ENCODE measurements around the gene NUP37.

NUP37 gene

DNA sequence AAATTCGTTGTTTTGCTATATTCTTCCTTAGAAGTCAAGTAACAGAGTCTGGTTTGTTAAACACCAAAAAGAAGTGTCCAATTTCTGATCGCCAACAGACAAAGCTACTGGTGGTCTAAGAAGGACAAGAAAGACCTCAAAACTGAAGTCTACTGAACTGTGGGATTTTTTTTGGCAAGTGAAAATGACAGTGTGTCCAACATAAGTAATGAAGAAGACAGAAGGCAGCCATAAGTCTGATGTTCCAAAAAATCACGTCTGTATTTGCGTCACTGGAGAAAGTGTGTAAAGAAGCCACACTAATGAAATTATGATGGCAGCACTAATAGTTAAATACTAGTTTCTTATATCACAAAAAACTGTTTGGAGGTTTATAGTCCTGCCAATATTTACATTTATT, 90.8 kb downstream of the NUP37 start:
- no peak for DNase-seq (ENCODE audit: low read depth in 3 of 3)

- no peak for DNase-seq (ENCODE audit: low read depth in 3 of 3)
Measured at GRCh38 chr12:102026728-102027127, 93.2 kb downstream of the NUP37 start.

- DNase-seq (ENCODE audit: low read depth in 3 of 3) = no peak
Measured at GRCh38 chr12:102024765-102025164, 95.1 kb downstream of the NUP37 start.

- no peak for DNase-seq (ENCODE audit: low read depth in 3 of 3)
Measured at GRCh38 chr12:102023343-102023930, 96.5 kb downstream of the NUP37 start.
